GM21528 (cell line): ENCODE measurements around the gene PPIE.

ENCODE experiments used
- ATAC-seq: cut with Tn5 transposase; IDR thresholded peaks from one replicate; pipeline ENCODE4 v1.9.1; 2021; ENCODE audit warnings: mild to moderate bottlenecking, moderate library complexity; ENCODE audit not compliant: unreplicated experiment, low FRiP score

Gene PPIE

DNA sequence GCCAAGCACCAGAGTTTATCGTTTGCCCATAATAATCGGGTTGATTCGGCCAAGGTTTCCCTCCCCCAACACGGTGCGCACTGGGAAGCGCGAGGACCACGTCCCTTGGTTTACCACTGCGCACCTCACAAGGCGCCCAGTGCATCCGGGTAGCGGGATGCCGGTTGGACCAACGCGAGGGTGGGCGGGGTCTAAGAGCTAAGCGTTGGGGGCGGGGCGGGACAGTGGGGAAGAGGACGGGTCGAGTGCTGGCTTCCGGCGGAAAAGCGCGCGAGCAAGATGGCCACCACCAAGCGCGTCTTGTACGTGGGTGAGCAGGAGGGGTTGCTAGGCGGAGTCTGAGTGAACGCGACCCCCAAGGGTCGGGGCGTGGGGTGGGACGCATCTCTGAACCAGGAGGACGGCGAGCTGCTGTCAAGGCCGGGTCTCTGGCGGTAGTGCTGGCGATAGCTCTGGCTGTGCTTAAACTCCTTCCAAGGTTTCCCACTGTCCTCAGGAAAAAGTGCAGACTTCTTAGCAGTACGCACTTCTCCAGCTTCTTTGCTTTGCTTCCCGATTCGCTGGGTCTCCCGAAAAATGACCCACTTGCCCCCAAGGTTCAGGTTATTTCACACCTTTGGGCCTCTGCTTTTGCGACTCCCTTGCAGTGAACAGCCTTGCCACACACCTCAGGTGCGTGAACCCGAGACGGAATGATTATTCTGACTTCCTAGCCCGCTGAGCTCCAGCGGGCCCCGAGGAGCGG, at the start of gene PPIE:
Gene PPIE, plus strand, starts transcription at position 261 of the 745 bp plus-strand sequence. Its CDS starts 19 bp downstream, at position 280.
- peak; percentile 80 for ATAC-seq

DNA sequence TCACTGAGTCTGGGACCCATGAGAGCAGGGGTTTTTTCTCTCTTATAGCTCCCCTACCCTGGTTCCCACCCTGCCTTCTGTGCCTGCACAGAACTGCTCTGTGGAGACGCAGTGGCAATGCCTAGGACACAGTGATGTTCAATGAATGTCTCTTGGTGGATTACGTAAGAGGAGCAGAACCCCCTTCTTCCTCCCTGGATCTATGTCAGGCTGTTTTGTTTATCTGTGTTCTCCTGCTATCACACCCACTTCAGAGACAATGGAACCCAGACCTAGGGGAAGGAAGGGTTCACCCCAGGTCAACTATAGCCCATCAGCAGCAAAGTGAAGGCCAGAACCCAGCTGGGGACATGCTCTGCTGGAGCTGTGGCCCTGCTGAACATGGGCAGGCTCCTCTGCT, 49.5 kb upstream of the PPIE start:
- no peak for ATAC-seq

DNA sequence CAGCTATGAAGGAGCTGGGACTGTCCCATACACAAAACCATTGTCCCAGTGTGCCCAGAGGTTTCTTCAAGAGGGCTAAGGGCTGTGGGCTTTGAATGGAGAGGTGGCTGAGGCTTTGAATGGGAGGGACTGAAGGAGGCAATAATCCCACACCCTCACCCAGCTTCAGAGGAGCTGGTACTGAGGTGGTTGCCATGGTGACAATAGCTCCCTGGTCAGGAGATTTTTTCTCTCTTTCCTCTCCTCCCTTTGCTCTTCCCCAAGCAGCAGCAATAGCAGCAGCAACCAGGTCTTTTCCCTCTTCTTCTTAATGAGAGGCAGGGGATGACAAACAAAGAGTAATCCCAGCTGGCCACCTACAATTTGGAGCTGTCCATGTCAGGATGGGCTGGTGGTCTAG, 49.0 kb upstream of the PPIE start:
- no peak for ATAC-seq

DNA sequence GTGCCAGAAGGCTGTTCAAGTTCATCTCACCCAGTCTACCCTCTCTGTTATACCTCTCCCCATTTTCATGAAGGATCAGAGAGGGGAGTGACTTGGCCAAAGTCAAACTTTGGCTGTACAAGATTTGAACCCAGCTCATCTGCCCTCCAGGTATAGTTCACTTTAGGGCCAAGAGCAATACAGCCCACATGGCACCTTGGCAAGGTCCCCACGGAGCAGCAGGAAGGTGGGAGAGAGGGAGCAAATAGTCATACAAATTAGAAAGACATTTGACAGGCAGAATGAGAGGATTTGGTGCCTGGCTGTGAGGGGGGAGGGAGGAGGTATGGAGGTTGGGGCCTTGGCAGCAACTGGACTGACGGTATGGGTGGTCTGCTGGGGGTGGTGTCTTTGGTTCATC, 48.5 kb upstream of the PPIE start:
- no peak for ATAC-seq

DNA sequence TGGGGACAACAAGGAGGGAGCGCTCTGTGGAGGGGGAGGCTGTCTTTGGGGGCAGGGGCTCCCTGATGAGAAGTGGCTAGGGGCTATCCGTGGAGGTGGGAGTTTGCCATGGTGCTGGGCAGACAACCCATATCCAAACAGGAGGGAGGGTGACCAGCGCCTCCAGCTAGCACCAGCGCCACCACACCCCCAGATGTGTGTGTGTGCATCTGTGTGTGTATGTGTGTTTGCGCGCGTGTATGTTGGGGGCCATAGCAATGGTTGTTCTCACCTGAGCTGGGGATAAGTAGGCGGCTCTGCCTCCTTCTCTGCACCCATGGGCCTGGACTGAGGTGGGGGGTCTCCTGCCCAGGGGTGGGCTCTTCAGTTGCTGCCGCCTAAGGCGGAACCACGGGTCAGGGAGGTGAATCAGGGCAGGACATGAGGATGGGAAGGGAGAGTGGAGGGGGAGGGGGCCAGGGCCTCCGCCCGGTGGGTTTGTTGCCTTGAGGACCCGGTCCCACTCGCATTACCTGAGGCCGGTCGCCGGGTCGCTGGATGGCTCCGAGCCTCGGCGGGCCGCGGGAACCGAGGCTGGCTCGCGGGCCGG, 47.8 kb upstream of the PPIE start:
- ATAC-seq: no peak

DNA sequence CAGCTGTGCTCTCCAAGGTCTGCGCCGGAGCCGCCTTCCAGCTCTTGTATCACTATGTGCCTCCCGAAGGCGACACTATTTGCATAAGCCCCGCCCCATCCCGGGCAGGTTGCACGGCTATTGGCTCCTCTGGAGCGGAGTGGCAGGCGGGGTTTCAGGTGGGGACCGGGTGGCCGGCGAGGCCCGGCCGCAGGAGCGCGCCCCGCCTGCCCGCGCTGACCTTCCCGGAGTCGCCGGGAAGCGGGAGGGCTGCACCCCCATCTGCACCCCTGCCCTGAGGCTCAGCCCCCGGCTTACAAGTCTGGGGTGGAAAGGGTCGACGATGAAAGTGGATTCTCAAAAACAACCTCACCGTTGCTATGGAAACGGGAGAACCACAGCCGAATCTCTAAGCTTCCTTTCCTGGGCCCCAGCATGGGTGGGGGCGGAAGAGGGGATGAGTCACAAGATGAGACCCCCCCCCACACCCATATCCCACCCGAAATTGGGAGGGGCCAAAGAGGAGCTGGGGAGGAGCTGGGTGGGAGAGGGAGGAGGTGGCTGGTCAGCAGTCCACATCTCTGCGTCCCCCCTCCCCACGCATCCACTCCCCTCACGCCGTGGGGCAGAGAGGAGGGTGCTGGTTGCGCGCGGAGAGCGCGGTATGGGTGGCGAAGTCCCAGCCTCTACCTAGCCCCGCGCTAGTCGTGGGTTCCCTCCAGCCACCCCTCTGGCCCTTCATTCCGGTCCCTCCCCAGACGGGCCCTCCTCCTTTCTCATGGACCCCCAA, 47.1 kb upstream of the PPIE start, which contains the start of gene HPCAL4:
Gene HPCAL4, minus strand, starts transcription at position 51 of the 769 bp plus-strand sequence. CDS start 6,830 bp downstream, outside the sequence.
- ATAC-seq: peak; percentile 80

DNA sequence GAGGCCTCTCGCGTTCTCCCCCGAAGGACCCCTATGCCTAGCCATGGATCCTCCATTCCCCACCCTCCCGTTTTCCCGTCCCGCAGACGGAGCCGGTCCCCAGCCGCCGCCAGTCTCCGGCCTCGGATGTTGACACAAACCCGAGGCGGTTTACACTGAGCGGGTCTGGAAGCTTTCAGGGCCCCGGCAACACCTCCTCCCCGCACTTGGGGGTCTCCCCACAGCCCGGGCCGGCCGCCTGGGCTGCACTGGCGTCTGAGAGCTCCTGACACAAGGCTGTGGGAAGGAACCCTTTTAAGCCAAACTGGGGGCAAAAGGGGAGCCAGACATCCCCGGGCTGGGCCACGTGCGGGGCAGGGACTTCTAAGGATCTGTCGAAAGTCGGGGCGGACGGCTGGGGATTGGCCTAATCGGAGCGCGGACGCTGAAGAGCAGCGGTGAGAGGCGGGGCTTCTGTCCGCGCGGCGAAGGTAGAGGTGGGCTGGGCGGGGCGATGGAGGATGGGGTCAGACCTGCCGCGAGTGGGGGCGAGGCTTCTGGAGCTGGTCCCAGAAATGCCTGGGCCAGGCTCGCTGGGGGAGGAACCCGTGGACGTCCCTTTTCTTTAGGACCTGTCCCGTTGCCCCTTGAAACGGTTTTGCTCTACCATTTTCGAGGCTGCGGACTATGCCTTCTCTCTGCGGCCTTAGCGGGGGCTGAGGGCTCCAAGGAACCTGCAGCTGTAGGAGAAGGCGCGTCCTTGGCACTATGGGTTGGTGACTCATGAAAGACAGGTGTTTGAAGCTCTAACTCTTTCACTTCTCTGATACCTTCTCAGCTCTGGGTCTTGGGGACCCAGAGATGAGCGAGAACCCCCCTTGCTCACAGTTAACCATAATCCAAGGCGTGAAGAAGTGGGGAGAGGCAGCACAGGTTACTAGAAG, 46.3 kb upstream of the PPIE start:
- no peak for ATAC-seq

DNA sequence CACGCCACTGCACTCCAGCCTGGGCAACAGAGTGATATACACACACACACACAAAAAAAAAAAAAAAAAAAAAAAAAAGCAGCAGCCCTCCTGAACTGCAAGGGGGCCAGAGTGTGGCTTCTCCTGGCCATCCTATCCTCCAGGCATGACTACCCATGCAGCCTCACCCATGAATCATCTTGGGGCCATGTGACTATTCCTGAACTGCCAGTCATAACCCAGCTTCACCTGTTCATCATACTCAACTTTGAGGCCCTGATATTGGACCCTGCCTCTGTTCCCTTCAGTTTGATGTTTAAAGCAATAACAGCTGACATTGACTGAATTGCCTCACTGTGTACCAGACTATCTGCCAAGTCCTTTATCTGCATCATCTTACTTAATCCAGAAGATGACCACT, 44.7 kb upstream of the PPIE start:
- no peak for ATAC-seq

DNA sequence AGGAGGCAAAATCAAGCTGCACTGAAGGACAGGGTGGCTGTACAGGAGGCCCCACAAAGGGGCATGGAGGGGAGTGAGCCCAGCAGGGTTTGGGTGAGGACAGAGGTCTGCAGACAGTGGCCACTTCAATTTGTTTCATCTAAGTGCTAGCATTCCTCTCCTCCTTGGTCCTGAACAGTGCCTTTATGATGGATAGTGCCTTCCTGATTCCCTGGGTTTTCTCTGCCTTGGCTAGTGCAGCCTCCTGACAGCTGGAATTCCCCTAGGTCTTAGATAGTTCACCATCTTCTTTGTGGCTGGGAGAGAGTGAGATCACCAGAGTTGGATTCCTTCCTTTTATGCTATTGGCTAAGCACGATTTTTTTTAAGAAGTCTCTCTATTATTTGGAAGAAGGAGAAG, 43.7 kb upstream of the PPIE start:
- ATAC-seq: no peak

DNA sequence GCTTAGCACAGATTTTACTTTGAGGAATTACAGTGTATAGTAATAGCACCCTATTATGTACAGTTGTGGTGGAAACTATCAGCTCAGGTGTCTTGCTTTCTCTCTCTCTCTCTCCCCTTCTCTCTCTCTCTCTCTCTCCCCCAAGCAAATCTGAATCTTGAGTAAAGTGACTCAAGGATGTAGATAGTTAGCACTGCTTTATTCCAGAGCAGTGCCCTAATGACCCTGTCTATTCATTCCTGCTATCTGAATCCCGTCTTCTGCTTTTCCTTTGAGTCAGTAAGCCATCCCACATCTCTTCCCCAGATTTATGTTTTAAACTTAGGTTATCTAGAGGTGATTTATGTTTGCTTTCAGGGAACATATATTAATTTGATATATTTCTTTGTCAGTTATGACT, 42.2 kb upstream of the PPIE start:
- no peak for ATAC-seq

DNA sequence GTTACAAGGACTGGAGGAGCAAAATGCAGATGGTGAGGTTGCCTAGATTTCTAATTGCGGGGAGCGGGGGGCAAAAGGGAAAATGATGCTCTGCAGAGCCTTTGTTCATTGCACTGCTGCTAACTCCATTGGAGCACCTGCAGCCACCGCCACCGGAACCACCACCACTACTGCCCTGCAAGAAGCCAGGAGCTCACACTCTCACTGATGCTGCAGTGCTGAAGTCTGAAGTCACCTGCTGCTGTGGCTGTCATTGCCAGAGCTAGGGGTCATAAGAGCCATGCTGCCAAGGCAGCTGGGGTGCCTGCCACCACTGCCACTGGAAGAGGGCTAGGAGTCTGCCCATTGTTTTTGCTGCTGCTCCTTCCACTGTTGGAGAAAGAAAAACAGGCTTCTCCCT, 40.1 kb upstream of the PPIE start:
- no peak for ATAC-seq

DNA sequence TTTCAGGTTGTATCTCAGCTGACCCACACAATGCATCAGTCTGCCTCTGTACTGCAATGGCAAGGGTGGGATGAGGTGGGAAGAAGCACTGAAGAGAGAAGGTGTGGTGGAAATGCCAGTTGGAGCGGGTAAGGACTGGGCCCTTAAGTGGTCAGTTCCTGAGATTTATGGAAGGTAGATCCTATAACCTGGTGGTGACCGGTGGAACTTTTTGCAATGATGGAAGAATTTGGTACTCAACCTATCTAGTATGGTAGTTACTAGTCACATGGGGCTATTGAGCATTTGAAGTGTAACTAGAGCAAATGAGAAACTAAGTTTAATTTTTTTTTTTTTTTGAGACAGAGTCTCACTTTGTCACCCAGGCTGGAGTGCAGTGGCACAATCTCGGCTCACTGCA, 39.3 kb upstream of the PPIE start:
- no peak for ATAC-seq

DNA sequence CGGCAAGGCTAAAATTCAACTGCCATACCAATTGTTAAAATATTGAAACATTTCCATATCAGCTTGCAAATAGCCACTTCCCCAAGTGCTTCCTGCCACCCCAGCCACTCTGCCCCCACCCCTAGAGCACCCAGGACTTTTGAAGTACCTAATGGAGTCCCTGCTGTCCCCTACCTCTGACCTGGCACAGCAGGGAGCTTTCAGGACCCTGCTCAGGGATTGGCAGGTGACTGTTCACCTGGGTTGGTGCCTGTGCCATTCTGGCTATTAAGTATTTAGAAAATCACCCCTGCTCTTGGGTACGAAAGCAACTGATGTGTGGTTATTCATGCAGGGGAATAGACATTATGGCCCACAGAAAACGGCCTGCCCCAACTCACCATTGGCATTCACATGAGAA, 38.3 kb upstream of the PPIE start:
- no peak for ATAC-seq

DNA sequence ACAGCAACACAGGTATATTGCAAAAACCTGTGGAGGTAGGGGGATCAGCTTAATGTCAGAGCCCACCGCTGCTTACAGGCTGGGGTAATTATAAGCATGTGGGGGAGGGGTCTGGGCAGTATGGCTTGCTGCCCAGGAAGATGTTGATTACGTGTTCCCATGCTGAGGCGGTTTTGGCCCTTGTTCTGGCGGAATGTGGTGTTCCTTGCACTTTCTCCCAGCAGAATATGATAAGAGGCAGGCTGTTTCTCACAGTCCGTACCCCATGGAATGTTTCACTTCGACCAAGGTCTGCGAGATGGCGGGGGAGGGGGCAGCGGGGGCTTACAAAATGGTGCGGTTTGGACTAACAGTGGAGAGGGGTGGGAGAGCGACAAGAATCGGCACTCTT, 37.6 kb upstream of the PPIE start:
- ATAC-seq: no peak

DNA sequence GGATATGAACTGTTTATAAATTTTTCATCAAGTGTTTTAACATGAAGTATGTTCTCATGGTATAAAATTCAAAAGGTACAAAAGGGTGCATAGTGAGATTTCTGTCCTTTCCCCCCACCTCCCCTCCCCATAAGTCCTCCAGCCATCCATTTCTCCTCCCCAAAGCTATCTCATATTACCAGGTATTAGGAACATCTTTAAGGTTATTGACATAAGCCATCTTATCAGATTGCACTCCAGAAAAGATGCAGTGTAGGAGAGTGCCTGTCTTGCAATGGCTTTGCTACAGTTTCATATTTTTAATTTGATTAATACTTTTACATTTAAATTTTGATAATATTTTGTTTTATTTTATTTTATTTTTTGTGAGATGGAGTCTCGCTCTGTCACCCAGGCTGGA, 33.9 kb upstream of the PPIE start:
- ATAC-seq: no peak

DNA sequence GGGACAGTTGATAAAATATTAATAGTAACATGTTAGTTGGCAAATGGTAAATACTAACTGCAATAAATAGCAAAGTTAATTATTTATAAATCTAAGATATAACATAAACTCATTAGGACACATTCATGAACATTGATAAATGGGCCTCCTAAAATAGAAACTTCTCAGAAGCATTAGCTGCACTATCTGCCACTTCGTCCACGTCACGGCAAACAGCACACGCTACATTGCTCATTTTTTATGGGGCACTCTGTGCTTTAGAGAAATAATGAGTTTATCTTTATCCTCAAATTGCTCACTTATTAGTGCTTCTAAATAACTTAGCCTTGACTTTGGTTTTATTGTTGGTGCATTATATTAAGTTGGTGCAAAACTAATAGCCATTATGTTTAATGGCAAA, 31.2 kb upstream of the PPIE start:
- ATAC-seq: no peak

DNA sequence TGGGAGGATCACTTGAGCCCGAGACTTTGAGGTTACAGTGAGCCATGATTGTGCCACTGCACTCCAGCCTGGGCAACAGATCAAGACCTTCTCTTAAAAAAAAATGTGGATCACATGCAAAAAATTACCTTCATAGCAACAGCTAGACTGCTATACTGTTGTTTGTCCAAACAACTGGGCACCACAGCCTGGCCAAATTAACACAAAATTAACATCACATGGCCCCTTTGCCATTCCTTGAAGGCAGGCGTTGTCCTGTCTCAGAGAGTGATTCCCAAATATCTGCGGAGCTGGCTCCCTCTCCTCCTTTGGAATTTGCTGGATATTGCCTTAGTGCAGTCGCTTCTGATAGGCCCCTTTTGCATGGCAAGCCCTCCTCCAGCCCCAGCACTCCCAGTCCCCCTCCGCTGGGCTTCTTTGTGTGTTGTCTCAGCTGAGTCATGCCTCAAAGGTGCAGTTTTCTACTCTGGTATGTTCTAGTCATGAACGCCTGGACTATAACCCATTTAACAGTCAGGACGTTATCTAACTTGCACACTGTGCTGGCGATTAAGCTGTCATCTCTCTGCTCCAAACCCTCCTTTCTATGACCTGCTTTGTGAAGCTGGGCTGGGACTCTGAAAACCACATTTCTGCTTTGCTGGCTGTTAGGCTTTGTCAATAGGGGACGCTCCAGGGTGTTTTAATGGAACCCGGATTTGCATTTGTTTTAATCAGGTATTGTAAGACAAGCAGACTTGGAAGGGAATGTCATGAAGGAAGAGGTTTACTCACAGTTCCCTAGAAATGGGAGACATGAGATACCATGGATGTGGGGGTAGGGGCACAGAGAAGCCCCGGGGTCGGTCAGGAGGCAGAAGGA, 27.3 kb upstream of the PPIE start:
- no peak for ATAC-seq

DNA sequence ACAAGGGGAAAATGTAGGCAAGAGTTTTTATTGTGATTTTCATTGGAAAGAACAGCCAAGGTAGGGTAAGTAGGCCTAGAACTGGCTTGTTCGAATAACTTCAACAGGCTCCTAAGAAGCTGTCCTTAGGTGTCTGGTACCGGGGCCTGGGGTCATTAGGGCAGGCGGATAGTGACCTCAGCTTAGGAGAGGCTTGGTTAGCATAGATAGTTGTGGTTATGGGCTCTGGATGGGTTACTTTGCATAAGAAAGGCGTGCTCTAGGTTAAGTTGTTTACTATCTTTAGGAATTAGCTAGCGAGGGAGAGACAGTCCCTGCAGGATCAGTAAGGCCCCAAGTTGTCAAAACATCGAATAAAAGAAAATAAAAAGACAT, 26.7 kb upstream of the PPIE start:
- no peak for ATAC-seq

DNA sequence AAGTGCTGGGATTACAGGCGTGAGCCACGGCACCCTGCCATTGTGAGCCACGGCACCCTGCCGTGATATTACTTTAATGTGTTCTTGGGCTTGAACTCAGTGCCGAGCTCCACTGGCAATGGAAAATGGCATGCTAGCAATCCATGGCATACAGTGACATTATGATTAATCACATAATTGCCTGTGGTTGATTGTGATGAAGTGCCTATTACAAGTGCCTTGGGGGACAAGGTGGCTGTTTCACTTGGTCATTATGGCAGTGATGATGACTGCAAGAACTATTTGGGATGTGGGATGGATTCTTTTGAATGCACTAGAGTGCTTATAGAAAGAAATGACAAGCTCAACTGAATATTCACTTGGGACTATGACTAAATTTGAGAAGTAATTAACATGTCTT, 25.1 kb upstream of the PPIE start:
- ATAC-seq: no peak

DNA sequence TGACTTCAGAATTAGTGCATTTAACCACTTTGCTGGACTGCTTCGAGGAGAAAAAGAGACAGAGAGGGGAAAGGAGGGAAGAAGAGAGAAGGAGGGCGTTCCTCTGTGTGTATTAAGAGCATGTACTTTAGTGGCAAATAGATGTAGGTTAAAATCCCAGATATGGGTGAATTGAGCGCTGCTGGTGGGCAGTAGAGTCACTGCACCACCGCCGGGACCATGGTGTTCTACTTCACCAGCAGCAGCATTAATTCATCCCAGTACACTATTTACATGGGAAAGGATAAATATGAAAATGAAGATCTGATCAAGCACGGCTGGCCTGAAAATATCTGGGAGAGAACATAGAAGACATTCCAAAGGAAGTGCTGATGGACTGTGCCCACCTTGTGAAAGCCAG, 20.9 kb upstream of the PPIE start:
- no peak for ATAC-seq
